ENCODE data around the gene OPCML. TPM values are rescaled to one million over a fixed set of nuclear protein-coding genes. Genes with fewer than 3 reads are reported as not detected.

The OPCML gene
- total and polyA plus RNA-seq, 7 donors = 0.01 to 0.80 (median 0.07) TPM; not detected in 4

- H3K36me3 ChIP-seq (ENCODE audit: insufficient read depth in 1 of 2, low read depth in 1 of 2) = no peaks in the 10 kb centered on the region
- H3K9me3 ChIP-seq = no peaks in the 10 kb centered on the region
- H3K4me1 ChIP-seq = no peaks in the 10 kb centered on the region
- DNase-seq (no peak), ATAC-seq (no peak)
- 90 to 94% (median 91%) methylated on average over 52 to 54 of the region's 54 CpGs for WGBS, 3 donors
- intact Hi-C loops (cut with DNase I) = no loop called here
- no peak overlapping the region for H3K27ac ChIP-seq
- H3K27me3 ChIP-seq (ENCODE audit: insufficient read depth in 3 of 3, low read length in 2 of 3) = peaks cover 0 to 6% (median 0%) of the 10 kb centered on the region in 3 donors
- no peak overlapping the region for H3K4me3 ChIP-seq
- TF ChIP-seq CTCF (IDR thresholded peaks at IDR 0.05) = no peak
Measured at GRCh38 chr11:133360860-133361688, 171.2 kb downstream of the OPCML start.

- intact Hi-C loops (cut with DNase I) = no loop called here
- H3K4me3 ChIP-seq = no peak overlapping the region
- H3K27ac ChIP-seq = no peak overlapping the region
- DNase-seq (no peak), ATAC-seq (no peak)
- 36 to 48% (median 37%) methylated on average over 2 of the region's 2 CpGs for WGBS, 3 donors
- TF ChIP-seq CTCF (IDR thresholded peaks at IDR 0.05) = no peak
- H3K9me3 ChIP-seq = no peaks in the 10 kb centered on the region
- no peaks in the 10 kb centered on the region for H3K36me3 ChIP-seq (ENCODE audit: insufficient read depth in 1 of 2, low read depth in 1 of 2)
- H3K4me1 ChIP-seq = no peaks in the 10 kb centered on the region
- peaks cover 0 to 3% (median 0%) of the 10 kb centered on the region in 3 donors for H3K27me3 ChIP-seq (ENCODE audit: insufficient read depth in 3 of 3, low read length in 2 of 3)
Measured at GRCh38 chr11:133355095-133355494, 177.2 kb downstream of the OPCML start.

GRCh38 chr11:133354069-133354468, 178.2 kb downstream of the OPCML start:
- no peak overlapping the region for H3K4me3 ChIP-seq
- WGBS, 3 donors = 82 to 86% (median 84%) methylated on average over 4 of the region's 4 CpGs
- ATAC-seq (no peak), DNase-seq (no peak)
- no peaks in the 10 kb centered on the region for H3K4me1 ChIP-seq
- H3K27ac ChIP-seq = no peak overlapping the region
- peaks cover 0 to 4% (median 3%) of the 10 kb centered on the region in 3 donors for H3K27me3 ChIP-seq (ENCODE audit: insufficient read depth in 3 of 3, low read length in 2 of 3)
- no peaks in the 10 kb centered on the region for H3K36me3 ChIP-seq (ENCODE audit: insufficient read depth in 1 of 2, low read depth in 1 of 2)
- intact Hi-C loops (cut with DNase I) = no loop called here
- no peak for TF ChIP-seq CTCF (IDR thresholded peaks at IDR 0.05)
- H3K9me3 ChIP-seq = no peaks in the 10 kb centered on the region

GRCh38 chr11:133350045-133350444, 182.3 kb downstream of the OPCML start:
- WGBS, 3 donors = 56 to 65% (median 61%) methylated on average over 3 of the region's 3 CpGs
- no peaks in the 10 kb centered on the region for H3K36me3 ChIP-seq (ENCODE audit: insufficient read depth in 1 of 2, low read depth in 1 of 2)
- DNase-seq (no peak), ATAC-seq (no peak)
- TF ChIP-seq CTCF (IDR thresholded peaks at IDR 0.05) = no peak
- H3K27me3 ChIP-seq (ENCODE audit: insufficient read depth in 3 of 3, low read length in 2 of 3) = peaks cover 0 to 4% (median 3%) of the 10 kb centered on the region in 3 donors
- intact Hi-C loops (cut with DNase I) = no loop called here
- no peak overlapping the region for H3K4me3 ChIP-seq
- no peaks in the 10 kb centered on the region for H3K4me1 ChIP-seq
- no peaks in the 10 kb centered on the region for H3K9me3 ChIP-seq
- no peak overlapping the region for H3K27ac ChIP-seq

All from psoas muscle (tissue), 8 donors.